Psoas muscle (tissue), 8 donors: ENCODE measurements around the gene AFAP1. TPM values are rescaled to one million over a fixed set of nuclear protein-coding genes. Genes with fewer than 3 reads are reported as not detected.

ENCODE experiments used
- ATAC-seq, 4 donors: fragments of 200-7000 bp; cut with Tn5 transposase; one replicate each; pipeline ENCODE4 v1.9.1; 2020; ENCODE audit warnings: moderate library complexity in 3 of 4, mild to moderate bottlenecking in 2 of 4
- DNase-seq, 2 donors: peaks; one replicate each; pipeline ENCODE4 v3.0.0-alpha.2; 2020
- H3K27ac ChIP-seq: fragments of 200-600 bp; one replicate; pipeline ENCODE4 v1.8.0; 2022
- H3K27me3 ChIP-seq, 3 donors: fragments of 200-600 bp in 1 of 3; one replicate each; pipeline versions ENCODE4 v1.6.1 to v1.8.0; 2013 to 2022; ENCODE audit warnings: low read length in 2 of 3, mild to moderate bottlenecking in 2 of 3, moderate library complexity in 1 of 3; ENCODE audit not compliant: insufficient read depth in 3 of 3
- H3K36me3 ChIP-seq, 2 donors: fragments of 200-600 bp in 1 of 2; one replicate each; pipeline versions ENCODE4 v1.6.1 to v1.8.0; 2013 to 2022; ENCODE audit warnings: low read depth in 1 of 2, mild to moderate bottlenecking in 1 of 2, moderate library complexity in 1 of 2; ENCODE audit not compliant: insufficient read depth in 1 of 2
- H3K4me1 ChIP-seq: fragments of 200-600 bp; one replicate; pipeline ENCODE4 v1.8.0; 2022
- H3K4me3 ChIP-seq: fragments of 200-600 bp; one replicate; pipeline ENCODE4 v1.8.0; 2022; ENCODE audit warnings: mild to moderate bottlenecking
- H3K9me3 ChIP-seq: fragments of 200-600 bp; one replicate; pipeline ENCODE4 v1.8.0; 2022
- WGBS, 3 donors: extraction: QIAGEN DNeasy Blood & Tissue Kit; methylation state at CpG; one replicate each; pipeline versions ENCODE4 v1.1.6 to v1.1.7; 2013; 5-methylcytosine and 5-hydroxymethylcytosine counted together
- intact Hi-C, 2 donors: fragments of 100-400 bp; cut with DNase I; formaldehyde crosslinking; loops; one replicate each; pipeline versions ENCODE4 v1.11.0 to v1.14.2; 2022
- polyA plus RNA-seq, 3 donors: library from polyadenylated mRNA; stranded (reverse); fragments of 200-250 nt; gene quantifications; one replicate each; pipeline ENCODE4 v1.2.3, GENCODE V29; 2013
- total RNA-seq, 4 donors: library from RNA; stranded (reverse); fragmentation: NEBNext Ultra II Directional in 2 of 4; extraction: Animal tissue kit (Norgen Biotek cat#: 25700) in 2 of 4; gene quantifications; one replicate each; pipeline versions ENCODE4 v1.2.1 to v1.2.4, GENCODE V29; 2021 to 2023
- TF ChIP-seq, protein P1 (sequence below): fragments of 200-600 bp; IDR thresholded peaks from one replicate; pipeline ENCODE4 v1.8.0; 2022; ENCODE audit warnings: antibody characterized with exemption
- donor health status: healthy with polysubstance abuse.
- donor health status: DM: no; HTN: no; CAD: no; lungs with moderate emphysema.
- donor health status: Bipolar disorder and iron deficiency.
- donor health status: healthy.
- donor health status: DM: yes; HTN: yes; CAD: no.
- donor health status: DM: no; HTN: no; CAD: no.
- donor health status: DM: no; HTN: no; CAD: no.
- donor health status: DM: yes; HTN: yes; CAD: no.

The AFAP1 gene
- total and polyA plus RNA-seq, 7 donors = 1.3 to 11.4 (median 2.6) TPM

DNA sequence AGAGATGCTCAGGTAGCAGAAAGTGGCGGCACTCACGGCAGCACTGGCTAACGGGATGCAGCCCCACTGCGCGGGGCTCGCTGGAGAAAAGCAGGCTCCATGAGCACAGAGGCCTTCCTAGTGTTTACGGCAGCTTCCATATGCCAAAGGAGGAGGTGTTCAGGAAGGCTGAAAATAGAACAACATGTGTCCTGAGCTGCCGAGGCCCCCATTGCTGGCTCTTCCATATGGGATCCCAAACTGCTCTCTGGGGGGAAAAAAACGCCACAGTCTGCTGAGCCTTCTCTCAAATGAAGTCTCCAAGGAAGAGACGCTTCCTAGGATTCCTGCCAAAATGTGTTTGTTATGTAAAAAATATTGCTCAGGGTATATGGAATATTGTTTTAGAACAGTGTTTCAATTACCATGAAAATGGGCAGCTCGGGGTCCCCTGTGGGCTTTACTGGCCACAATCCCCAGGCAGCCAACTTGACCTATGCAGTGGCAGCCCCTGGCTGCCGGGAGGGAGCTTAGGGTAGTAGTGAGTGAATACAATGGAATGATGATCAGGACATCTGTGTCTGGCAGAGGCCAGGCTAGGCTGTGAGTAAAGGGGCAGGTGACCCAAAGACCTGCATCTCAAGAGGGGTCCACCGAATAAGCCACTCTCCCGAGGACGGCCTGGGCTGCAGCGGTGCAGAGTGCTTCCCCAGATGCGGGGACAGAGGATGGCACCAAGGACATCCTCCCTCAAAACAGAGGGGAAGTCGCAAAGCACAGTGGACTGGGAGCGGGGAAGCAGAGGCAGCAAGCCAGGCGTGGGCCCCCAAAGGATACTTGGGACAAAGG lies 170.1 kb downstream of the AFAP1 start:
- H3K27me3 ChIP-seq = no peaks in the 10 kb centered on the region
- no peak for ATAC-seq
- H3K4me3 ChIP-seq = no peak overlapping the region
- H3K4me1 ChIP-seq = no peaks in the 10 kb centered on the region
- DNase-seq = no peak
- intact Hi-C loops = no loop called here
- 82 to 86% (median 83%) methylated on average over 20 of the region's 20 CpGs for WGBS, 3 donors
- TF ChIP-seq, protein P1, sequence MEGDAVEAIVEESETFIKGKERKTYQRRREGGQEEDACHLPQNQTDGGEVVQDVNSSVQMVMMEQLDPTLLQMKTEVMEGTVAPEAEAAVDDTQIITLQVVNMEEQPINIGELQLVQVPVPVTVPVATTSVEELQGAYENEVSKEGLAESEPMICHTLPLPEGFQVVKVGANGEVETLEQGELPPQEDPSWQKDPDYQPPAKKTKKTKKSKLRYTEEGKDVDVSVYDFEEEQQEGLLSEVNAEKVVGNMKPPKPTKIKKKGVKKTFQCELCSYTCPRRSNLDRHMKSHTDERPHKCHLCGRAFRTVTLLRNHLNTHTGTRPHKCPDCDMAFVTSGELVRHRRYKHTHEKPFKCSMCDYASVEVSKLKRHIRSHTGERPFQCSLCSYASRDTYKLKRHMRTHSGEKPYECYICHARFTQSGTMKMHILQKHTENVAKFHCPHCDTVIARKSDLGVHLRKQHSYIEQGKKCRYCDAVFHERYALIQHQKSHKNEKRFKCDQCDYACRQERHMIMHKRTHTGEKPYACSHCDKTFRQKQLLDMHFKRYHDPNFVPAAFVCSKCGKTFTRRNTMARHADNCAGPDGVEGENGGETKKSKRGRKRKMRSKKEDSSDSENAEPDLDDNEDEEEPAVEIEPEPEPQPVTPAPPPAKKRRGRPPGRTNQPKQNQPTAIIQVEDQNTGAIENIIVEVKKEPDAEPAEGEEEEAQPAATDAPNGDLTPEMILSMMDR = no peak
- no peaks in the 10 kb centered on the region for H3K9me3 ChIP-seq
- H3K27ac ChIP-seq = no peak overlapping the region
- H3K36me3 ChIP-seq = peaks cover 0 to 52% of the 10 kb centered on the region in 2 donors

DNA sequence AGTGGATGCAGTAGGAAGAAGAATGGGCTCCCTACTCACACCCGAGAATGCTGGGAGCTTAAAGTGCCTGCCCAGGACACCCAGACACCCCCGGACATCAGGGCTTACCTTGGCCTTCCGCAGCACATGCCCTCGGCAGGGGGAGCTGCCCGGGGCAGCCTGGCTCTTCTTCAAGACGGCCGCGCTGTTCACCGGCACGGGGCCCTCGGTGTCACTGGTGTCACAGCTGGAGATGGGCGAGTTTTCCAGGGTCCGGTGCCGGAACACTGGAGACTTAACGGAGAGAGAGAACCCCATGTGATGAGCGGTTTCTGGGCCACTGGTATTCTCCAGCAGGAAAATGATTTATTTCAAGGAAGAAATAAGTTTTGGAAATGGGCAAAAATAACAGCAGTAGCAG lies 170.9 kb downstream of the AFAP1 start:
- DNase-seq (no peak), ATAC-seq (no peak)
- intact Hi-C loops = no loop called here
- H3K9me3 ChIP-seq = no peaks in the 10 kb centered on the region
- no peaks in the 10 kb centered on the region for H3K27me3 ChIP-seq
- peaks cover 0 to 43% of the 10 kb centered on the region in 2 donors for H3K36me3 ChIP-seq
- H3K27ac ChIP-seq = no peak overlapping the region
- TF ChIP-seq, protein P1 = no peak
- no peaks in the 10 kb centered on the region for H3K4me1 ChIP-seq
- H3K4me3 ChIP-seq = no peak overlapping the region
- 89 to 95% (median 93%) methylated on average over 16 of the region's 16 CpGs for WGBS, 3 donors

DNA sequence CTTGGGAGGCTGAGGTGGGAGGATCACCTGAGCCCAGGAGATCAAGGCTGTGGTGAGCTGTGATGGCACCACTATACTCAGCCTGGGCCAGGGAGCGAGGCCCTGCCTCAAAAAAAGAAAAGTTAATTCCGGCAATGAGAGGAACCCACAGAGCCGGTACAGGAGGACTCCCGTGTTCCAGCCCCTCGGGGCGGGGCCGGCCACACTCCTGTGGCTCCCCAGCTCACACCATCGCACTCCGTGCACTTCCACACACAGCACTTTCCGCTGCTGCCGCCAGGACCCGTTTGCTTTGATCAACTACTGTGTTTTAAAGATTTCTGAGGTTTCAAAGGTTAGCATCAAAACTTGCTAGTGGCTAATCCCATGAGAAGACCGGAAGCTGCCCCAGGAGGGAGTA lies 171.7 kb downstream of the AFAP1 start:
- intact Hi-C loops = no loop called here
- DNase-seq = no peak
- Histone ChIP-seq H3K27me3 (no peaks in the 10 kb centered on the region), H3K27ac (no peak overlapping the region), H3K36me3 (peaks cover 0 to 46% of the 10 kb centered on the region in 2 donors), H3K9me3 (no peaks in the 10 kb centered on the region), H3K4me3 (no peak overlapping the region), H3K4me1 (no peaks in the 10 kb centered on the region)
- TF ChIP-seq, protein P1 = no peak
- WGBS, 3 donors = 92 to 95% (median 94%) methylated on average over 13 of the region's 13 CpGs
- no peak for ATAC-seq

DNA sequence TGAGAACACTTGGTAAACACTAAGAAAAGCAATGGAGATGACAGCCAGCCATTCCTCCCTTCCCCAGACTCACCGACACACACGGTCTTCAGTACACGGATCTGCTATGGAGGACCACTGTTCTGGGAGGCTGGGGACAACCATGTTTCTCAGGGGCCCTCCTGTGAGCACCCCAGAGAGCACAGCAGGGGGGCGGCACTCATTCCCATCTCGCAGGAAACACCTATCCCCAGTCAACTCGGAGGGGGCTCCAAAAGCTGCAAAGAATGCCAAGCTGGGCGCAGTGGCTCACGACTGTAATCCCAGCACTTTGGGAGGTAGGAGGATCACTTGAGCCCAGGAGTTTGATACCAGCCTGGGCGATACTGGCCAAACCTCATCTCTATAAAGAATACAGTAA lies 172.1 kb downstream of the AFAP1 start:
- ATAC-seq = no peak
- TF ChIP-seq, protein P1 = no peak
- intact Hi-C loops = no loop called here
- Histone ChIP-seq H3K27me3 (no peaks in the 10 kb centered on the region), H3K36me3 (peaks cover 0 to 46% of the 10 kb centered on the region in 2 donors), H3K27ac (no peak overlapping the region), H3K4me1 (no peaks in the 10 kb centered on the region), H3K9me3 (no peaks in the 10 kb centered on the region), H3K4me3 (no peak overlapping the region)
- DNase-seq = no peak
- WGBS, 3 donors = 74 to 90% (median 87%) methylated on average over 9 of the region's 9 CpGs
